ENCODE measurements around the gene GRAMD1B.

Gene GRAMD1B

DNA sequence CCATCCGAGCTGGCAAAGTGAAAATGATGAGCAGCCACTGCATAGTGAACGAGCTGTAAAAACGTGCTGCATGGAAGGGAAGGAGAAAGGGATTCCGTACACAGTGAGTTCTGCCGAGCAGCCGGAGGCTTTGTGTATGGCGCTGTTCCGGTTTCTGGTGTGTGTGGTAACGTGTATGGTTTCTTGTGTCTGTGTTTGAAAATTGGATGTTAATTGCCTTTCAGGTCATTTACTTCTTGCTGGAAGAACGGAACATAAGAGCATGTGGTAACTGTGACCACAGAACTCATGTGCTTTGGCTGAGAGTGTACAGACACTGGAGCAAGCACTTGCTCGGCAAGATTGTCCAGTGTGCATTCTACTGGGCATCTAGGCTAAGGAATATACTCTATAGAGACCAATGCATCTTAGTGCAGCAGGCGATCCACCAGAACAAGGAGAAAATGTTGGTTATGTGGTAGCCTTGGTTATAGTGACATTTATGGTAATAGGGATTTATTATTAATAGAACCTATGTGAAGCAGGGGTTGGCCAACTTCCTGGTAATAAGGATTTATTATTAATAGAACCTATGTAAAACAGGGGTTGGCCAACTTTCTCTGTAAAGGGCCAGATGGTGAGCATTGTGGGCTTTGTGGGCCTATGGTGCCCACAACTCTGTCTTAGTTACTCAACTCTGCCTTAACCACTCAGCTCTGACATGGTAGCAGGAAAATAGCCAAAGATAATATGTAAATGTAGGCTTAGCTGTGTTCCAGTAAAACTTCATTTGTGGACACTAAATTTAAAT is 49.2 kb downstream of the GRAMD1B start:
- no peak overlapping the region for H2AFZ ChIP-seq (ENCODE audit: low read depth)

DNA sequence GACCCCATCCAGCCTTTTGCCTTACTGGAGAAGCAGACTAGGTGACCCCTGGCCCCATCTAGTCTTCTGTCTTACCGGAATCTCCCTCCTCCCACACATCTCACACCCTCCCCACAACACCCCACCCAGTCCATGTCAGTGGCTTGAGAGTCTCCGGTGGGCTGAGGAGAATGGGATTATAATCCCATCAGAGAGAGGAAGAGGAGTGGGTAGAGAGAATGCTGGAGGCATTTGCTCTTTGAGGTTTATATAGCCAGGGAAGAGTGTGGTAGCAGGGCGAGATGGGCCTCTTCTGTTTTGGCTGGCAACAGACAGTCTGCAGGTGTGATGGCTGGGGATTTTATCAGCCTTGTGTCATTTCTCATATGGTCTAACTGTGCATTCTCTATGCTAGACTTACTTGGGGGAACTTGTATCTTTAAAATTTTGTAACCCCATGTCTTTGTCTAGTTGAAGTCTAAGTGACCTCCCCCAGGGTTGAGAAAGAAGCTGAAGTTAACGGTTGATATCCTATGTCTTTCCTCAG is 50.3 kb downstream of the GRAMD1B start:
- Histone ChIP-seq H2AFZ (ENCODE audit: low read depth) (peak overlapping the region; percentile 18; the same call in 1 of the 2 replicates), H3K4me3 (IDR thresholded peaks at IDR 0.05; ENCODE audit: insufficient read depth, low read depth, low read length) (no peak overlapping the region), H3K27me3 (ENCODE audit: insufficient read depth, low read depth) (no peaks in the 10 kb centered on the region), H3K4me1 (ENCODE audit: low read depth, poor library complexity, severe bottlenecking) (peaks cover 32% of the 10 kb centered on the region), H3K36me3 (ENCODE audit: insufficient read depth) (no peaks in the 10 kb centered on the region), H3K9ac (no peak overlapping the region), H3K27ac (no peak overlapping the region), H3K79me2 (ENCODE audit: insufficient read depth, low read depth) (no peaks in the 10 kb centered on the region), H4K20me1 (ENCODE audit: insufficient read depth) (no peaks in the 10 kb centered on the region), H3K4me2 (peak overlapping the region; percentile 17; the same call in 1 of the 2 replicates)
- TF ChIP-seq, protein P1, sequence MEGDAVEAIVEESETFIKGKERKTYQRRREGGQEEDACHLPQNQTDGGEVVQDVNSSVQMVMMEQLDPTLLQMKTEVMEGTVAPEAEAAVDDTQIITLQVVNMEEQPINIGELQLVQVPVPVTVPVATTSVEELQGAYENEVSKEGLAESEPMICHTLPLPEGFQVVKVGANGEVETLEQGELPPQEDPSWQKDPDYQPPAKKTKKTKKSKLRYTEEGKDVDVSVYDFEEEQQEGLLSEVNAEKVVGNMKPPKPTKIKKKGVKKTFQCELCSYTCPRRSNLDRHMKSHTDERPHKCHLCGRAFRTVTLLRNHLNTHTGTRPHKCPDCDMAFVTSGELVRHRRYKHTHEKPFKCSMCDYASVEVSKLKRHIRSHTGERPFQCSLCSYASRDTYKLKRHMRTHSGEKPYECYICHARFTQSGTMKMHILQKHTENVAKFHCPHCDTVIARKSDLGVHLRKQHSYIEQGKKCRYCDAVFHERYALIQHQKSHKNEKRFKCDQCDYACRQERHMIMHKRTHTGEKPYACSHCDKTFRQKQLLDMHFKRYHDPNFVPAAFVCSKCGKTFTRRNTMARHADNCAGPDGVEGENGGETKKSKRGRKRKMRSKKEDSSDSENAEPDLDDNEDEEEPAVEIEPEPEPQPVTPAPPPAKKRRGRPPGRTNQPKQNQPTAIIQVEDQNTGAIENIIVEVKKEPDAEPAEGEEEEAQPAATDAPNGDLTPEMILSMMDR (conservative IDR thresholded peaks at IDR 0.05; ENCODE audit: low read depth, low read length), result no peak

More for the DNA sequence above, 49.2 kb downstream of the GRAMD1B start:
- TF ChIP-seq, protein P1 (conservative IDR thresholded peaks at IDR 0.05; ENCODE audit: low read depth, low read length), result no peak
- Histone ChIP-seq H3K36me3 (ENCODE audit: insufficient read depth) (no peaks in the 10 kb centered on the region), H3K4me3 (IDR thresholded peaks at IDR 0.05; ENCODE audit: insufficient read depth, low read depth, low read length) (no peak overlapping the region), H4K20me1 (ENCODE audit: insufficient read depth) (no peaks in the 10 kb centered on the region), H3K27me3 (ENCODE audit: insufficient read depth, low read depth) (no peaks in the 10 kb centered on the region), H3K79me2 (ENCODE audit: insufficient read depth, low read depth) (no peaks in the 10 kb centered on the region), H3K4me1 (ENCODE audit: low read depth, poor library complexity, severe bottlenecking) (peaks cover 32% of the 10 kb centered on the region), H3K9ac (no peak overlapping the region), H3K27ac (no peak overlapping the region), H3K4me2 (no peak overlapping the region)

DNA sequence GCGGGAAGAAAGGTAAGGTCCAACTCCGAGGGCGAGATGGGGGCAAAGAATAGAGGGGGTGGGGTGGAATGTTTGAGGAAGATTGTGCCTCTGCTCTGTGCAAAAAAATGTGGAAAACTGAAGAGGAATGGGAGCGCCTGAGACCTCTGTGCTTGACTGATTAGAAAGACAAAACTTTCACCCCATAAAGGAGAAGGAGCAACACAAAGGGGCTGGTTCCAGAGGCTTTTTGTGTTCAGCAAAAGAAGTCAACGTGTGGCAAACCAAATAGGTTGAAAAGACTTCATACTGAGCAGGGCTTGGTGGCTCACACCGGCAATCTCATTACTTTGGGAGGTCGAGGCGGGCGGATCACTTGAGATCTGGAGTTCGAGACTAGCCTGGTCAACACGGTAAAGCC is 50.8 kb downstream of the GRAMD1B start:
- Histone ChIP-seq H3K36me3 (ENCODE audit: insufficient read depth) (no peaks in the 10 kb centered on the region), H2AFZ (ENCODE audit: low read depth) (0 out of 2 replicates have a peak overlapping the region, but pooled peaks have one; percentile 18), H4K20me1 (ENCODE audit: insufficient read depth) (no peaks in the 10 kb centered on the region), H3K79me2 (ENCODE audit: insufficient read depth, low read depth) (no peaks in the 10 kb centered on the region), H3K4me1 (ENCODE audit: low read depth, poor library complexity, severe bottlenecking) (peaks cover 32% of the 10 kb centered on the region), H3K4me3 (IDR thresholded peaks at IDR 0.05; ENCODE audit: insufficient read depth, low read depth, low read length) (no peak overlapping the region), H3K27me3 (ENCODE audit: insufficient read depth, low read depth) (no peaks in the 10 kb centered on the region), H3K4me2 (no peak overlapping the region), H3K27ac (no peak overlapping the region), H3K9ac (no peak overlapping the region)
- TF ChIP-seq, protein P1 (conservative IDR thresholded peaks at IDR 0.05; ENCODE audit: low read depth, low read length), result no peak

DNA sequence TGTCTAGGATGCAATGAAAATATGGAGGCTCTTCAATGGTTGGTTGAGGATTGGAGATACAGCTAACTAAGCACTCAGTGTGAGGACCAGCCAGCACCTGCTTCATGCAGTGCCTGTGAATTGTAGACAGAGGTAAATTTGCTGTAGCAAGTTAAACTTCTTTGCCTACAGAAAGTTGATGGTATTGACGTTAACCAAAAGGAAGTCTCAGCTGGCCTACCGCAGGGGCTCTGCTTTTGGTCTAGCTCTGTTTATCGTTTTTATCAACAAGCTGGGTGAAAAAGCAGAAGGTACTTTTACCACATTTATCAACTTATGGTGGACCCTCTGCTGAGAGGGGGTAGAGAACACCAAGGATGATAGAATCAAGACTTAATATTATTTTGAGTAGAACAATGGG is 51.6 kb downstream of the GRAMD1B start:
- Histone ChIP-seq H3K9ac (no peak overlapping the region), H4K20me1 (ENCODE audit: insufficient read depth) (no peaks in the 10 kb centered on the region), H3K27me3 (ENCODE audit: insufficient read depth, low read depth) (no peaks in the 10 kb centered on the region), H3K4me2 (no peak overlapping the region), H2AFZ (ENCODE audit: low read depth) (no peak overlapping the region), H3K36me3 (ENCODE audit: insufficient read depth) (no peaks in the 10 kb centered on the region), H3K27ac (no peak overlapping the region), H3K79me2 (ENCODE audit: insufficient read depth, low read depth) (no peaks in the 10 kb centered on the region), H3K4me1 (ENCODE audit: low read depth, poor library complexity, severe bottlenecking) (peaks cover 32% of the 10 kb centered on the region), H3K4me3 (IDR thresholded peaks at IDR 0.05; ENCODE audit: insufficient read depth, low read depth, low read length) (no peak overlapping the region)
- TF ChIP-seq, protein P1 (conservative IDR thresholded peaks at IDR 0.05; ENCODE audit: low read depth, low read length), result no peak

Data from KMS-11 (cell line).